GM23338 (cell line): ENCODE results near the gene RGS19. TPM values are rescaled to one million over a fixed set of nuclear protein-coding genes. Genes with fewer than 3 reads are reported as not detected.

Experiments
- ATAC-seq: fragments of 200-7000 bp; cut with Tn5 transposase; 3 replicates; pipeline ENCODE4 v1.9.1; 2020
- DNase-seq: peaks from one replicate; pipeline ENCODE4 v3.0.0-alpha.2; 2015; ENCODE audit warnings: low spot score
- H2AFZ ChIP-seq: fragments of 200-600 bp; sonication (generic); 2 replicates; pipeline ENCODE4 v1.8.0; 2016; ENCODE audit warnings: antibody characterized with exemption, mild to moderate bottlenecking, moderate library complexity
- H3F3A ChIP-seq: fragments of 200-600 bp; sonication (generic); replicated peaks from 2 replicates; pipeline ENCODE4 v1.8.0; 2017; ENCODE audit warnings: antibody characterized with exemption, mixed run types, low read depth
- H3K27ac ChIP-seq: fragments of 200-600 bp; sonication (generic); 2 replicates; pipeline ENCODE4 v1.6.1; 2016; ENCODE audit warnings: low read depth
- H3K27me3 ChIP-seq: fragments of 200-600 bp; sonication (generic); 2 replicates; pipeline ENCODE4 v1.8.0; 2016; ENCODE audit warnings: mild to moderate bottlenecking, mixed run types, moderate library complexity; ENCODE audit not compliant: insufficient read depth
- H3K36me3 ChIP-seq: fragments of 200-600 bp; sonication (generic); 2 replicates; pipeline ENCODE4 v1.8.0; 2016; ENCODE audit warnings: mild to moderate bottlenecking; ENCODE audit not compliant: insufficient read depth
- H3K4me1 ChIP-seq: fragments of 200-600 bp; sonication (generic); 2 replicates; pipeline ENCODE4 v1.8.0; 2016; ENCODE audit warnings: mild to moderate bottlenecking, moderate library complexity; ENCODE audit not compliant: insufficient read depth
- H3K4me2 ChIP-seq: fragments of 200-600 bp; sonication (generic); 2 replicates; pipeline ENCODE4 v1.7.1; 2017; ENCODE audit warnings: mixed run types
- H3K4me3 ChIP-seq: fragments of 200-600 bp; sonication (generic); 2 replicates; pipeline ENCODE4 v1.6.1; 2016; ENCODE audit warnings: mixed run types
- H3K79me2 ChIP-seq: fragments of 200-600 bp; sonication (generic); replicated peaks from 2 replicates; pipeline ENCODE4 v1.8.0; 2017; ENCODE audit warnings: mild to moderate bottlenecking; ENCODE audit not compliant: insufficient read depth
- H3K9me2 ChIP-seq: fragments of 200-600 bp; sonication (generic); 2 replicates; pipeline ENCODE4 v1.8.0; 2017; ENCODE audit not compliant: insufficient read depth
- H4K20me1 ChIP-seq: fragments of 200-600 bp; sonication (generic); replicated peaks from 2 replicates; pipeline ENCODE4 v1.8.0; 2017; ENCODE audit warnings: mild to moderate bottlenecking; ENCODE audit not compliant: insufficient read depth
- H3K27ac Mint-ChIP-seq: 2 replicates; pipeline ENCODE4 v1.8.0; 2020; ENCODE audit warnings: inconsistent platforms, mild to moderate bottlenecking, moderate library complexity, mixed read lengths
- H3K27me3 Mint-ChIP-seq: 3 replicates; pipeline ENCODE4 v1.8.0; 2022; ENCODE audit warnings: low read depth, mild to moderate bottlenecking, moderate library complexity, mixed read lengths, inconsistent platforms; ENCODE audit not compliant: insufficient read depth, poor library complexity
- H3K36me3 Mint-ChIP-seq: 3 replicates; pipeline ENCODE4 v1.8.0; 2021; ENCODE audit warnings: low read depth, mild to moderate bottlenecking, inconsistent platforms, moderate library complexity, mixed read lengths
- H3K4me1 Mint-ChIP-seq: 3 replicates; pipeline ENCODE4 v1.8.0; 2020; ENCODE audit warnings: mild to moderate bottlenecking, inconsistent platforms, mixed read lengths
- H3K4me3 Mint-ChIP-seq: 3 replicates; pipeline ENCODE4 v1.8.0; 2021; ENCODE audit warnings: moderate library complexity, mild to moderate bottlenecking, inconsistent platforms, mixed read lengths
- H3K9me3 Mint-ChIP-seq: 3 replicates; pipeline ENCODE4 v1.8.0; 2020; ENCODE audit warnings: moderate library complexity, mild to moderate bottlenecking, inconsistent platforms, mixed read lengths
- ETS1 ChIP-seq: IDR thresholded peaks from 2 replicates; pipeline ENCODE4 v1.6.1; 2016; ENCODE audit warnings: antibody characterized with exemption
- EZH2 ChIP-seq: fragments of 200-600 bp; sonication (generic); IDR thresholded peaks from one replicate; pipeline ENCODE4 v1.8.0; 2017; ENCODE audit warnings: antibody characterized with exemption, mild to moderate bottlenecking, low read depth; ENCODE audit not compliant: unreplicated experiment
- EZH2phosphoT487 ChIP-seq: fragments of 200-600 bp; sonication (generic); IDR thresholded peaks from one replicate; pipeline ENCODE4 v1.8.1; 2018; ENCODE audit warnings: antibody characterized with exemption; ENCODE audit not compliant: unreplicated experiment
- NANOG ChIP-seq: IDR thresholded peaks from 2 replicates; pipeline ENCODE4 v1.6.1; 2016; ENCODE audit warnings: antibody characterized with exemption, borderline replicate concordance
- REST ChIP-seq: IDR thresholded peaks from one replicate; pipeline ENCODE4 v1.6.1; 2018; ENCODE audit warnings: antibody characterized with exemption; ENCODE audit not compliant: unreplicated experiment
- ZNF114 ChIP-seq: fragments of 250-450 bp; sonication (Bioruptor Pico); IDR thresholded peaks from 2 replicates; pipeline ENCODE4 v1.5.0; 2020; ENCODE audit warnings: mild to moderate bottlenecking, moderate library complexity
- ZNF331 ChIP-seq: fragments of 250-450 bp; sonication (Bioruptor Pico); IDR thresholded peaks from 2 replicates; pipeline ENCODE4 v1.5.0; 2020; ENCODE audit warnings: low read depth, mild to moderate bottlenecking, moderate library complexity
- polyA plus RNA-seq: library from polyadenylated mRNA; unstranded; fragments of >200 nt; fragmentation: Nextera tagmentation; extraction: Ambion mirVana; gene quantifications from 2 replicates; pipeline ENCODE4 v1.2.1, GENCODE V29; 2016
- total RNA-seq: library from RNA; depleted of rRNA; stranded (reverse); fragments of >200 nt; shearing (Covaris generic); gene quantifications from 2 replicates; pipeline ENCODE4 v1.2.3, GENCODE V29; 2014

RGS19 gene
- total and polyA plus RNA-seq, 2 experiments from 2014 or later = 13.1 to 19.7 TPM

GRCh38 chr20:64100946-64101688, 21.8 kb upstream of the RGS19 start:
- H3K27ac Mint-ChIP-seq = no peak overlapping the region

More at GRCh38 chr20:64100946-64101688, 21.8 kb upstream of the RGS19 start:
- Histone ChIP-seq H3K4me1 (no peaks in the 10 kb centered on the region), H3K9me2 (no peaks in the 10 kb centered on the region), H3K79me2 (no peaks in the 10 kb centered on the region), H3K4me2 (no peak overlapping the region), H4K20me1 (no peaks in the 10 kb centered on the region), H3F3A (peaks cover 7% of the 10 kb centered on the region), H2AFZ (no peak overlapping the region), H3K36me3 (no peaks in the 10 kb centered on the region), H3K27me3 (peaks cover 17% of the 10 kb centered on the region), H3K27ac (no peak overlapping the region), H3K4me3 (0 out of 2 replicates have a peak overlapping the region, but pooled peaks have one; percentile 69)
- peak overlapping the region; percentile 59 for H3K4me3 Mint-ChIP-seq
- peaks cover 4% of the 10 kb centered on the region; the same call in 2 of the 3 replicates for H3K36me3 Mint-ChIP-seq
- ATAC-seq = no peak
- no peak for TF ChIP-seq ZNF331 (CRISPR knock-in tag)
- TF ChIP-seq ETS1 = no peak
- no peak for TF ChIP-seq REST
- TF ChIP-seq EZH2phosphoT487 = no peak
- TF ChIP-seq NANOG = no peak
- TF ChIP-seq EZH2 = no peak
- TF ChIP-seq ZNF114 (CRISPR knock-in tag) = no peak
- DNase-seq = peak; percentile 0
- H3K27me3 Mint-ChIP-seq = peaks cover 31% of the 10 kb centered on the region
- peaks cover 8% of the 10 kb centered on the region for H3K9me3 Mint-ChIP-seq
- H3K4me1 Mint-ChIP-seq = peaks cover 11% of the 10 kb centered on the region
